ENCODE measurements around the gene LRMDA. TPM values are rescaled to one million over a fixed set of nuclear protein-coding genes. Genes with fewer than 3 reads are reported as not detected.

The LRMDA gene
- total and polyA plus RNA-seq, 2 of the 8 experiments (the other 6 are each of a cell fraction or from before 2014, with no cell fraction given) = 0.86 to 2.8 TPM

DNA sequence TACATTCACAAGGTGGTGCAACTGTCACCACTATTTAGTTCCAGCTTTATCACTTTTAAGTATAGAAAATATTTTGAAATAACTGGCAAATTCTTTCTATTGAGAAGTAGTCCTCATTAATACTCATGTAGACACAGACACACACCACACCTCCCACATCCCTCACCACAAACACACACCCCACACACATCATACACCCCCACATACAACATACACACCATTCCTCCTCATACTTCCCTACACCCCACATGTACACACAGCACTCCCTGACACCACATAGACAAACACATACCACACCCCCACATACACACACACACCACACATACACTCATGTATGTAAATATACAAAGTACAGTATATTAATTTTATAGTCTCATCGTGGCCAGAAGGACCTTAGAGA, 178.8 kb downstream of the LRMDA start:
- Histone ChIP-seq H4K91ac (replicated peaks; ENCODE audit: insufficient read length, low read length) (no peak overlapping the region), H3K4ac (replicated peaks; ENCODE audit: insufficient read length, low read depth, low read length) (no peak overlapping the region), H2AFZ (ENCODE audit: low read length) (no peak overlapping the region), H2BK120ac (replicated peaks; ENCODE audit: low read depth, low read length) (no peak overlapping the region), H4K5ac (ENCODE audit: insufficient read length, low read depth, low read length) (no peak overlapping the region), H2BK15ac (ENCODE audit: low read length) (no peak overlapping the region), H2BK20ac (ENCODE audit: low read length) (no peak overlapping the region), H3K23ac (ENCODE audit: insufficient read length) (no peak overlapping the region), H3K9me3 (ENCODE audit: insufficient read depth in 2 of 2, low read depth in 1 of 2, low read length in 1 of 2) (no peaks in the 10 kb centered on the region), H3K27me3 (replicated peaks in 1 of 4; ENCODE audit: control insufficient read depth in 3 of 4, extremely low read depth in 1 of 4, insufficient read depth in 3 of 4, low read length in 3 of 4) (peaks cover 0 to 3% (median 0%) of the 10 kb centered on the region in 4 experiments; a peak in 1 of 7 replicates), H2AK5ac (ENCODE audit: low read depth, low read length) (no peak overlapping the region), H3K4me1 (replicated peaks in 1 of 4; ENCODE audit: control insufficient read depth in 3 of 4, insufficient read depth in 4 of 4, low read length in 3 of 4) (peaks cover 0 to 6% (median 3%) of the 10 kb centered on the region in 4 experiments; a peak in 3 of 7 replicates), H3K23me2 (ENCODE audit: low read depth, low read length) (no peaks in the 10 kb centered on the region; the same call in 1 of the 2 replicates), H2BK5ac (ENCODE audit: low read depth, low read length) (no peak overlapping the region), H3K9ac (replicated peaks in 1 of 4; ENCODE audit: extremely low read depth in 1 of 4, low read depth in 3 of 4, low read length in 3 of 4) (no peak overlapping the region), H3K79me2 (ENCODE audit: control insufficient read depth in 1 of 2, insufficient read depth in 2 of 2, low read length in 2 of 2) (no peaks in the 10 kb centered on the region), H4K20me1 (replicated peaks in 1 of 2; ENCODE audit: control insufficient read depth in 1 of 2, insufficient read depth in 2 of 2, low read length in 2 of 2) (no peaks in the 10 kb centered on the region), H4K8ac (ENCODE audit: extremely low read depth, insufficient read depth, low read length) (no peak overlapping the region), H3K27ac (ENCODE audit: low read depth, low read length) (no peak overlapping the region), H3K18ac (ENCODE audit: extremely low read depth, low read length) (no peak overlapping the region), H3K56ac (replicated peaks; ENCODE audit: insufficient read length, low read depth, low read length) (no peak overlapping the region), H3K79me1 (ENCODE audit: low read depth, low read length) (no peaks in the 10 kb centered on the region), H3K14ac (ENCODE audit: insufficient read length) (no peak overlapping the region), H3K4me3 (ENCODE audit: extremely low read depth in 1 of 4, insufficient read depth in 2 of 4, low read depth in 3 of 4, low read length in 4 of 4) (no peak overlapping the region), H2BK12ac (ENCODE audit: low read depth, low read length) (no peak overlapping the region), H3K4me2 (ENCODE audit: insufficient read depth in 1 of 2, low read depth in 2 of 2, low read length in 2 of 2) (no peak overlapping the region), H3K36me3 (ENCODE audit: control insufficient read depth in 2 of 4, insufficient read depth in 4 of 4, low read length in 3 of 4) (no peaks in the 10 kb centered on the region)
- 6% methylated on average over 1 of the region's 1 CpG; no CpG with 5 or more reads in 1 of the 2 experiments for WGBS, 2 experiments (ENCODE audit: extremely low coverage in 1 of 2, insufficient coverage in 1 of 2, insufficient read length in 1 of 2, insufficient replicate concordance in 2 of 2, low coverage in 1 of 2, low lambda C conversion rate in 2 of 2, missing lambda C conversion rate in 1 of 2)
- POLR2A ChIA-PET (ENCODE audit: partially characterized antibody) = no interaction called here
- TF ChIP-seq HDAC6 (IDR thresholded peaks at IDR 0.05; ENCODE audit: low read depth, low read length) (no peak), TEAD4 (IDR thresholded peaks at IDR 0.05; ENCODE audit: low read depth, low read length) (no peak), SIX5 (IDR thresholded peaks at IDR 0.05; ENCODE audit: low read depth, low read length) (no peak), YY1 (IDR thresholded peaks at IDR 0.05; ENCODE audit: low read depth, low read length) (no peak), CEBPB (IDR thresholded peaks at IDR 0.05; ENCODE audit: low read depth, low read length) (no peak), EP300 (IDR thresholded peaks at IDR 0.05; ENCODE audit: borderline replicate concordance in 1 of 2, low read depth in 2 of 2, low read length in 2 of 2) (no peak), TCF12 (IDR thresholded peaks at IDR 0.05; ENCODE audit: low read depth, low read length) (no peak), ZNF274 (IDR thresholded peaks at IDR 0.05; ENCODE audit: borderline replicate concordance, extremely low read depth, low read length) (no peak), MAFK (IDR thresholded peaks at IDR 0.05; ENCODE audit: low read depth, low read length) (no peak)
- TF ChIP-seq, protein P1, sequence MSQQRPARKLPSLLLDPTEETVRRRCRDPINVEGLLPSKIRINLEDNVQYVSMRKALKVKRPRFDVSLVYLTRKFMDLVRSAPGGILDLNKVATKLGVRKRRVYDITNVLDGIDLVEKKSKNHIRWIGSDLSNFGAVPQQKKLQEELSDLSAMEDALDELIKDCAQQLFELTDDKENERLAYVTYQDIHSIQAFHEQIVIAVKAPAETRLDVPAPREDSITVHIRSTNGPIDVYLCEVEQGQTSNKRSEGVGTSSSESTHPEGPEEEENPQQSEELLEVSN (IDR thresholded peaks at IDR 0.05) = no peak
- CTCF ChIA-PET (ENCODE audit: partially characterized antibody) = interaction anchor here (1.4 kb wide), 2 partner anchors 9 to 307 kb away, joined by 3 to 4 read pairs; no protein-coding TSS in a partner anchor
- FAIRE-seq (no peak), DNase-seq (ENCODE audit: low read depth in 1 of 2, low spot score in 2 of 2) (no peak)
